HG03039 (cell line): ENCODE data around the gene LAIR2.
"Not testable (repeated sequence)": the region's sequence is repeated elsewhere in the genome, so short reads cannot be mapped to it uniquely, and the experiment has no call there.

Experiments
- ATAC-seq: cut with Tn5 transposase; IDR thresholded peaks from one replicate; pipeline ENCODE4 v1.9.1; 2021; ENCODE audit warnings: mild to moderate bottlenecking, moderate library complexity; ENCODE audit not compliant: unreplicated experiment

LAIR2 gene

GRCh38 chr19:54492568-54492967 is 10.1 kb upstream of the LAIR2 start:
- ATAC-seq, result no peak

GRCh38 chr19:54493056-54493455 is 9.6 kb upstream of the LAIR2 start:
- ATAC-seq, result not testable (repeated sequence)

- ATAC-seq, result no peak
Observed at GRCh38 chr19:54493967-54494585, 8.6 kb upstream of the LAIR2 start.

GRCh38 chr19:54495284-54495683 is 7.3 kb upstream of the LAIR2 start:
- ATAC-seq, result not testable (repeated sequence)

GRCh38 chr19:54497747-54498450 is 4.7 kb upstream of the LAIR2 start:
- ATAC-seq, result not testable (repeated sequence)

- ATAC-seq, result not testable (repeated sequence)
Observed at GRCh38 chr19:54498451-54498772, 4.2 kb upstream of the LAIR2 start.

- ATAC-seq, result not testable (repeated sequence)
Observed at GRCh38 chr19:54505542-54505941, 2.9 kb downstream of the LAIR2 start.

GRCh38 chr19:54506079-54506478 is 3.4 kb downstream of the LAIR2 start:
- ATAC-seq, result no peak

- ATAC-seq, result not testable (repeated sequence)
Observed at GRCh38 chr19:54507038-54507717, 4.5 kb downstream of the LAIR2 start.

- no peak for ATAC-seq
Observed at GRCh38 chr19:54507824-54508223, 5.2 kb downstream of the LAIR2 start.

- ATAC-seq, result not testable (repeated sequence)
Observed at GRCh38 chr19:54508487-54508886, 5.9 kb downstream of the LAIR2 start.

GRCh38 chr19:54509200-54509940 is 6.7 kb downstream of the LAIR2 start:
- not testable (repeated sequence) for ATAC-seq

- no peak for ATAC-seq
Observed at GRCh38 chr19:54515156-54515555, 12.5 kb downstream of the LAIR2 start.

- ATAC-seq, result no peak
Observed at GRCh38 chr19:54517483-54517882, 14.9 kb downstream of the LAIR2 start.

GRCh38 chr19:54518844-54519243 is 16.2 kb downstream of the LAIR2 start:
- no peak for ATAC-seq

- no peak for ATAC-seq
Observed at GRCh38 chr19:54521022-54521859, 18.6 kb downstream of the LAIR2 start.

- no peak for ATAC-seq
Observed at GRCh38 chr19:54521860-54522513, 19.4 kb downstream of the LAIR2 start.

GRCh38 chr19:54523403-54523802 is 20.8 kb downstream of the LAIR2 start:
- ATAC-seq, result no peak

- no peak for ATAC-seq
Observed at GRCh38 chr19:54525636-54526035, 23.0 kb downstream of the LAIR2 start.

- ATAC-seq, result no peak
Observed at GRCh38 chr19:54526972-54527371, 24.3 kb downstream of the LAIR2 start.
